ENCODE measurements around the gene NRIP3. TPM values are rescaled to one million over a fixed set of nuclear protein-coding genes. Genes with fewer than 3 reads are reported as not detected.

NRIP3 gene
- total and polyA plus RNA-seq, 4 donors, result under 0.01 to 1.0 (median 0.07) TPM; not detected in 1

DNA sequence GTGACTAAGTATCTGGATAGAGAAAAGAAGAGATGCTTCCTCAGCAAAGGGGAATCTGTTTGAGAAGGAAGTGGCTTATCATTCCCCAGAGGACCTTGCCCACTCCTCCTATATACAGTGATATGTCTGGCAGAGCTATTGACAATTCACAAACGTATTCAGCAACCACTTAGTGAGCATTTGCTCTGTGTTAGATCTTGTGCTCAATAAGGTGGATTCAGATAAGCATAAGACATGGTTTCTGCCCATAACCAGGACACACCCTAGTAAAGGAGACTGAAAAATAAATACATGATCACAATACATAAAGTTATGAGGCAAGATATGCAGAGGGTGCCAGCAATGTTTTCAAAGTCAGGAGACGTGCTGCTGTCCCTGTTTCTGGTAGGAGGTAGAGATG is 41.0 kb downstream of the NRIP3 start:
- 35% methylated on average over 2 of the region's 2 CpGs for WGBS
- H3K27ac ChIP-seq (ENCODE audit: low read depth in 1 of 2, low read length in 2 of 2), result peak overlapping the region in 1 of 2 donors; percentile 14
- H3K4me3 ChIP-seq (ENCODE audit: low read depth in 1 of 3, low read length in 3 of 3), result peak overlapping the region in 1 of 3 donors; percentile 91
- no peaks in the 10 kb centered on the region for H3K27me3 ChIP-seq (ENCODE audit: control insufficient read depth in 4 of 4, insufficient read depth in 4 of 4, low read length in 3 of 4)
- peaks cover 9 to 35% (median 24%) of the 10 kb centered on the region in 4 donors for H3K4me1 ChIP-seq (ENCODE audit: control insufficient read depth in 4 of 4, insufficient read depth in 4 of 4, low read length in 3 of 4)
- peak overlapping the region in 1 of 2 donors; percentile 50 for H3K9ac ChIP-seq (ENCODE audit: low read depth in 1 of 2, low read length in 2 of 2)
- H3K9me3 ChIP-seq (ENCODE audit: control insufficient read depth in 4 of 4, low read length in 3 of 4), result no peaks in the 10 kb centered on the region
- H3K36me3 ChIP-seq (ENCODE audit: control insufficient read depth in 4 of 4, insufficient read depth in 3 of 4, low read depth in 1 of 4, low read length in 3 of 4), result peaks cover 0 to 4% (median 0%) of the 10 kb centered on the region in 4 donors
- DNase-seq (ENCODE audit: low spot score), result no peak
- TF ChIP-seq SP1 (IDR thresholded peaks at IDR 0.05) (no peak), RXRA (IDR thresholded peaks at IDR 0.05) (no peak), HNF4A (conservative IDR thresholded peaks at IDR 0.05) (no peak), JUND (IDR thresholded peaks at IDR 0.05) (no peak), GABPA (IDR thresholded peaks at IDR 0.05 in 1 of 2, conservative IDR thresholded peaks at IDR 0.05 in 1 of 2) (no peak), HNF4G (IDR thresholded peaks at IDR 0.05) (no peak), YY1 (IDR thresholded peaks at IDR 0.05) (no peak), FOXA1 (IDR thresholded peaks at IDR 0.05) (no peak), TAF1 (conservative IDR thresholded peaks at IDR 0.05) (no peak)
- TF ChIP-seq, protein P1, sequence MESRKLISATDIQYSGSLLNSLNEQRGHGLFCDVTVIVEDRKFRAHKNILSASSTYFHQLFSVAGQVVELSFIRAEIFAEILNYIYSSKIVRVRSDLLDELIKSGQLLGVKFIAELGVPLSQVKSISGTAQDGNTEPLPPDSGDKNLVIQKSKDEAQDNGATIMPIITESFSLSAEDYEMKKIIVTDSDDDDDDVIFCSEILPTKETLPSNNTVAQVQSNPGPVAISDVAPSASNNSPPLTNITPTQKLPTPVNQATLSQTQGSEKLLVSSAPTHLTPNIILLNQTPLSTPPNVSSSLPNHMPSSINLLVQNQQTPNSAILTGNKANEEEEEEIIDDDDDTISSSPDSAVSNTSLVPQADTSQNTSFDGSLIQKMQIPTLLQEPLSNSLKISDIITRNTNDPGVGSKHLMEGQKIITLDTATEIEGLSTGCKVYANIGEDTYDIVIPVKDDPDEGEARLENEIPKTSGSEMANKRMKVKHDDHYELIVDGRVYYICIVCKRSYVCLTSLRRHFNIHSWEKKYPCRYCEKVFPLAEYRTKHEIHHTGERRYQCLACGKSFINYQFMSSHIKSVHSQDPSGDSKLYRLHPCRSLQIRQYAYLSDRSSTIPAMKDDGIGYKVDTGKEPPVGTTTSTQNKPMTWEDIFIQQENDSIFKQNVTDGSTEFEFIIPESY (IDR thresholded peaks at IDR 0.05), result no peak
- TF ChIP-seq, protein P2, sequence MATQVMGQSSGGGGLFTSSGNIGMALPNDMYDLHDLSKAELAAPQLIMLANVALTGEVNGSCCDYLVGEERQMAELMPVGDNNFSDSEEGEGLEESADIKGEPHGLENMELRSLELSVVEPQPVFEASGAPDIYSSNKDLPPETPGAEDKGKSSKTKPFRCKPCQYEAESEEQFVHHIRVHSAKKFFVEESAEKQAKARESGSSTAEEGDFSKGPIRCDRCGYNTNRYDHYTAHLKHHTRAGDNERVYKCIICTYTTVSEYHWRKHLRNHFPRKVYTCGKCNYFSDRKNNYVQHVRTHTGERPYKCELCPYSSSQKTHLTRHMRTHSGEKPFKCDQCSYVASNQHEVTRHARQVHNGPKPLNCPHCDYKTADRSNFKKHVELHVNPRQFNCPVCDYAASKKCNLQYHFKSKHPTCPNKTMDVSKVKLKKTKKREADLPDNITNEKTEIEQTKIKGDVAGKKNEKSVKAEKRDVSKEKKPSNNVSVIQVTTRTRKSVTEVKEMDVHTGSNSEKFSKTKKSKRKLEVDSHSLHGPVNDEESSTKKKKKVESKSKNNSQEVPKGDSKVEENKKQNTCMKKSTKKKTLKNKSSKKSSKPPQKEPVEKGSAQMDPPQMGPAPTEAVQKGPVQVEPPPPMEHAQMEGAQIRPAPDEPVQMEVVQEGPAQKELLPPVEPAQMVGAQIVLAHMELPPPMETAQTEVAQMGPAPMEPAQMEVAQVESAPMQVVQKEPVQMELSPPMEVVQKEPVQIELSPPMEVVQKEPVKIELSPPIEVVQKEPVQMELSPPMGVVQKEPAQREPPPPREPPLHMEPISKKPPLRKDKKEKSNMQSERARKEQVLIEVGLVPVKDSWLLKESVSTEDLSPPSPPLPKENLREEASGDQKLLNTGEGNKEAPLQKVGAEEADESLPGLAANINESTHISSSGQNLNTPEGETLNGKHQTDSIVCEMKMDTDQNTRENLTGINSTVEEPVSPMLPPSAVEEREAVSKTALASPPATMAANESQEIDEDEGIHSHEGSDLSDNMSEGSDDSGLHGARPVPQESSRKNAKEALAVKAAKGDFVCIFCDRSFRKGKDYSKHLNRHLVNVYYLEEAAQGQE (IDR thresholded peaks at IDR 0.05), result no peak
- TF ChIP-seq, protein P3, sequence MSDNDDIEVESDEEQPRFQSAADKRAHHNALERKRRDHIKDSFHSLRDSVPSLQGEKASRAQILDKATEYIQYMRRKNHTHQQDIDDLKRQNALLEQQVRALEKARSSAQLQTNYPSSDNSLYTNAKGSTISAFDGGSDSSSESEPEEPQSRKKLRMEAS (IDR thresholded peaks at IDR 0.05), result no peak

DNA sequence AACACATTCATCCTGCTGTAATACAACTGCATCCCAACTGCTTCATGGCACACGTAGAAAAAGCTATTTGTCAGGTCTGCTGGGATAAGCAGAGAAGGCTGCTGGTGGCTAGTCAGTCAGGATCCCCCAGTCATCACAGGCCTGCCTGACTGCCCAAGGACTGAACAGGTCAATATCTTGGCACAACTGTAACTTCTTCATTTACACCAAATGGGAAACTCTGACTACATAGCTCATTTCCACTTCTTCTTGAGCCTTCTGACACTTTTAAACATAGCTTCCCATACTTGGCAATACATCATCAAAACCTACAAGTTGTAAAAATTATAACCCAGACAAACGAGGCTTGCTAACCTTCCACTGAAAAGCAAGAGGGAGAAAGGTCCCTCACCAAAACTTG is 42.4 kb downstream of the NRIP3 start:
- H3K9me3 ChIP-seq (ENCODE audit: control insufficient read depth in 4 of 4, low read length in 3 of 4), result no peaks in the 10 kb centered on the region
- DNase-seq (ENCODE audit: low spot score), result no peak
- H3K4me1 ChIP-seq (ENCODE audit: control insufficient read depth in 4 of 4, insufficient read depth in 4 of 4, low read length in 3 of 4), result peaks cover 9 to 35% (median 24%) of the 10 kb centered on the region in 4 donors
- H3K4me3 ChIP-seq (ENCODE audit: low read depth in 1 of 3, low read length in 3 of 3), result no peak overlapping the region
- 67% methylated on average over 2 of the region's 2 CpGs for WGBS
- no peaks in the 10 kb centered on the region for H3K27me3 ChIP-seq (ENCODE audit: control insufficient read depth in 4 of 4, insufficient read depth in 4 of 4, low read length in 3 of 4)
- peaks cover 0 to 2% (median 0%) of the 10 kb centered on the region in 4 donors for H3K36me3 ChIP-seq (ENCODE audit: control insufficient read depth in 4 of 4, insufficient read depth in 3 of 4, low read depth in 1 of 4, low read length in 3 of 4)
- no peak overlapping the region for H3K9ac ChIP-seq (ENCODE audit: low read depth in 1 of 2, low read length in 2 of 2)
- H3K27ac ChIP-seq (ENCODE audit: low read depth in 1 of 2, low read length in 2 of 2), result no peak overlapping the region
- TF ChIP-seq, protein P2 (IDR thresholded peaks at IDR 0.05), result no peak
- no peak for TF ChIP-seq TAF1 (conservative IDR thresholded peaks at IDR 0.05)
- no peak for TF ChIP-seq YY1 (IDR thresholded peaks at IDR 0.05)
- TF ChIP-seq, protein P1 (IDR thresholded peaks at IDR 0.05), result no peak
- TF ChIP-seq NR2F2 (IDR thresholded peaks at IDR 0.05), result no peak
- TF ChIP-seq HNF4G (IDR thresholded peaks at IDR 0.05), result no peak

All from liver (tissue), 9 donors.